Middle frontal gyrus (tissue), 1 donor: Measurements from ENCODE around the gene FARSA.
"Not testable (repeated sequence)": the region's sequence is repeated elsewhere in the genome, so short reads cannot be mapped to it uniquely, and the experiment has no call there.

Experiments used
- DNase-seq: peaks from one replicate; pipeline ENCODE4 v3.0.0-alpha.2; 2015; ENCODE audit warnings: low spot score; ENCODE audit errors: extremely low spot score

The FARSA gene

DNA sequence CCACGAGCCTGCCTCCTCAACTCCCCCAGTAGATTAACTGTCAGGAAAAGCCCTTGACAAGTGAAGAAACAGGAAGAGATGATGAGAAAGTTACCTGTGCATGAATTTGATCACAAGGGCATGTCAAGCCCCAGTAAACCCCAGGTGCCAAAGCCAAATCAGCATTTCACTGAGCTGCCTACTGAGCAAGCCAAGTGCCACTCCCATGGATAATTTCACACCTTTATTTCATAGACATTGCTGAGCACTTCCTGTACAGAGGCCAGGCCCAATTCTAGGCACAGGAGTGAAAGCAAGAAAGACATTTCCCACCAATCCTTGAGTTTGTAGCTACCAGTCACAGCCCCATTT is 21.1 kb upstream of the FARSA start:
- DNase-seq, result no peak

DNA sequence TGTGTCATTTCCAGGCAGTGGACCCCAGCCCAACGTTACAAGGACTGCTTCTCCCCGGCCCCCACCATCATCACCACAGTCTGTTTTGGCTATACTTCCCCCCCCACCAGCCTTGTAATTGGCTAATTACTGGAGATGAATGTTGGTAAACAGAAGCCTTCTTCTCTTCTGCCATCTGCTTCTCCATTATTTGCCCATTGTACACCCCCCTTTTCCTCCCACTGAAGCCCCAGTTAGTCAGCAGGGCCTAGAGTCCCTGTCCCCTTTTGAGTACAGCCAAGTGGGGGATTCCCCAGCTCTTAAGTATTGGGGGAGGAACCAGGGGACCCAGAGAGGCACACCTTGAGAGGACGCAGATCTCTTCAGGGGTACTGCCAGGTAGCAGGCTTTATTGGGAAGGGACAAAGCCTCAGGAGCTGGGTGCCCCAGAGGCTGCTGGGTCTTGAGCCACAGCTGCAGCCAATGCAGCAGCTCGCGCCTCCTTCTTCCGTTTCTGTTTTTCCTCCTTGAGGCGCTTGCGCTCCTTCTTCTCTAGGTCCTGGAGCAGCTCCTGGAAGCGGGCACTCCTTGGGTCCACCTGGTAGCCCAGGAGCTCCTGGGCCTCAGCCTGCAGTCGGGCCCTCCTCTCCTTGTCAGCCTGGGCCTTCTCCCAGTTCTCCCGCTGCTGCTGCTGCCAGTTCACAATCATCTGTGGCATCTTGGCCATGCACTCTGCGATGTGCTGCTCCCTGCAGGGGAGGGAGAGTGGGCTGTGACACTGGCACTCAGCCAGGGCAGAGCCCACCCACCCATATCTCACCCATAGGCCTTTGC is 20.5 kb upstream of the FARSA start:
- no peak for DNase-seq

DNA sequence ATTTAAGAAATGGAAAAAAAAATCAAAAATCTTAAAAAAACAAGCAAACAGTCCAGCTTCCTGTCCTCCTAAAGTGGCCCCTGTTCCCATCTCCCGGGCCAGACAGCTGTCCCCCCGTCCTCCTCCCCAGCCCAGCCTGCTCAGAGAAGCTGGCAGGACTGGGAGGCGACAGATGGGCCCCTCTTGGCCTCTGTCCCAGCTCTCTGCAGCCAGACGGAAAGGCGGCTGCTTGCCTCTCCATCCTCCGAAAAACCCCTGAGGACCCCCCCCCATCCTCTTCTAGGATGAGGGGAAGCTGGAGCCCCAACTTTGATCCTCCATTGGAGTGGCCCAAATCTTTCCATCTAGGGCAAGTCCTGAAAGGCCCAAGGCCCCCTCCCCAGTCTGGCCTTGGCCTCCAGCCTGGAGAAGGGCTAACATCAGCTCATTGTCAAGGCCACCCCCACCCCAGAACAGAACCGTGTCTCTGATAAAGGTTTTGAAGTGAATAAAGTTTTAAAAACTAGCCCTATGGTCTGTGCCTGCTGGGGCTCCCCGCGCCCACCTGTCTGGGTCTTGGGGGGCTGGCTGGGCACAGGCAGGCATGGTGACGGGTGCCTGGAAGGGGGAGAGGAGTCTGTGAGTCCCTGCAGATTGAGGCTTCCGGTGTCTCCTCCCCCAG is 19.8 kb upstream of the FARSA start:
- DNase-seq, result peak; percentile 15

DNA sequence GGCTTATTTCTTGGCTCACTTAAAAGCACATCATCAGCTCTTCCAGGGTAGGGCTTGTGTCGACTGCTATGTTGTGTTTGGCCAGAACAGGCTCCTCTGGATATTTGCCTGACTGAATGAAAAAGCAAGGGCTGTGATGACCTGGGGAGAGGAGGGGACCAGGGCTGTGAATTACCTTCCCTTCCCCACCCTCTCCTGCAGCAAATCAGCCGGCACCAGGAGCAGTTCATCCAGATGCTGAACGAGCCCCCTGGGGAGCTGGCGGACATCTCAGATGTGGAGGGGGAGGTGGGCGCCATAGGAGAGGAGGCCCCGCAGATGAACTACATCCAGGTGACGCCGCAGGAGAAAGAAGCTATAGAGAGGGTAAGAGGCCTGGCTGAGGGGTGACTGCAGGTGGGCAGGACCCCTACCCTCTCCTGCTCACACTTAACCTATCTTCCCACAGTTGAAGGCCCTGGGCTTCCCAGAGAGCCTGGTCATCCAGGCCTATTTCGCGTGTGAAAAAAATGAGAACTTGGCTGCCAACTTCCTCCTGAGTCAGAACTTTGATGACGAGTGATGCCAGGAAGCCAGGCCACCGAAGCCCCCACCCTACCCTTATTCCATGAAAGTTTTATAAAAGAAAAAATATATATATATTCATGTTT is 19.1 kb upstream of the FARSA start:
- DNase-seq, result no peak

DNA sequence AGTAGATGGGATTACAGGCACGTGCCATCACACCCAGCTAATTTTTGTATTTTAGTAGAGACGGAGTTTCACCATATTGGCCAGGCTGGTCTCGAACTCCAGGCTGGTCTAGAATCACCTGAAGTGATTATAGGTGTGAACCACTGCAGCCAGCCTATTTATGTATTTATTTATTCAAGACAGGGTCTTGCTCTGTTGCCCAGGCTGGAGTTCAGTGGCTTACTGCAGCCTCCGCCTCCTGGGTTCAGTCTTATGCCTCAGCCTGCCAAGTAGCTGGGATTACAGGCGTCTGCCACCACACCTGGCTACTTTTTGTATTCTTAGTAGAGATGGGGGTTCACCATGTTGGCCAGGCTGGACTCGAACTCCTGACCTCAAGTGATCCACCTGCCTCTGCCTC is 18.5 kb upstream of the FARSA start:
- not testable (repeated sequence) for DNase-seq

DNA sequence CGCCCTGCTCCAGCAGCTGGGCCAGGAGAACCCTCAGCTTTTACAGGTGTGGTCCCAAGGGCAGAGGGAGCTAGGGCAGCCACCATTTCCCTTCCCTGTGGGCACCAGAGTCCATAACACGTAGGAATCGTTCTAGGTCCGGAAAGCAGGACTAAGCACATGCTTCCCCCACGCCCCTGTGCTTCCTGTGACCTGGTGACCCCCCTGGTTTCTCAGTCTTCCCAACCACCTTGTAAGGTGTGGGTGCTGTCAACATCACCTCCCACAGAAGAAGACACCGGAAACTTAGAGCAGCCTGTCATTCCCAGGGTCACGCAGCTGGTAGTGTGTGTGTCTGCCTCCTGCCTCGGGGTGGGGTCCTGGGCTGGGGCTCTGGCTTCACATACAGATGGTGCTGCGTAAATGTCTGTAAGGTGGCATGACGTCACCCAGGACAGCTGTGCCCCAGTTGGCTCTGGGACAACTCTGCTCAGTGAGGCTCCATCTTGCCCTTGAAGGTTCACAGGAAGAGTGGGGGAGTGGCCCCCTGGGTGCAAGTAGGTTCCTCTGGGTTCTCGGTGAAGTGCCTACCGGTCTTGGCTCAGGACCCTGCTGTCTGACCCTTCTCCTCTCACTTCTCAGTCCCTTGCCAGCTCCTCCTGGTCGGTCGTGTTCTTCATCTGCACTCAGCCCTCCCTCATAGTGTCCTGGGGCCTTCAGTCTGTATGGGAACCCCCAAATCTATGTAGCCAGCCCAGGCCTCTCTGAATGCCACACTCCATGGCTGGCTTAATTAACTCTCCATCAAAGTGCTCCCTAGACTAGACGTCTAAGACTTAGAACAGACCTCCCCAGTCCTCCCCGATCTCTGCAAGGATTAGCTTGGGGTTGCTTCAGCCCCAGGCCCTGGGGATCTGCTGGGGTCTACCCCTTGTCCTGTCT is 16.1 kb upstream of the FARSA start:
- DNase-seq, result no peak

DNA sequence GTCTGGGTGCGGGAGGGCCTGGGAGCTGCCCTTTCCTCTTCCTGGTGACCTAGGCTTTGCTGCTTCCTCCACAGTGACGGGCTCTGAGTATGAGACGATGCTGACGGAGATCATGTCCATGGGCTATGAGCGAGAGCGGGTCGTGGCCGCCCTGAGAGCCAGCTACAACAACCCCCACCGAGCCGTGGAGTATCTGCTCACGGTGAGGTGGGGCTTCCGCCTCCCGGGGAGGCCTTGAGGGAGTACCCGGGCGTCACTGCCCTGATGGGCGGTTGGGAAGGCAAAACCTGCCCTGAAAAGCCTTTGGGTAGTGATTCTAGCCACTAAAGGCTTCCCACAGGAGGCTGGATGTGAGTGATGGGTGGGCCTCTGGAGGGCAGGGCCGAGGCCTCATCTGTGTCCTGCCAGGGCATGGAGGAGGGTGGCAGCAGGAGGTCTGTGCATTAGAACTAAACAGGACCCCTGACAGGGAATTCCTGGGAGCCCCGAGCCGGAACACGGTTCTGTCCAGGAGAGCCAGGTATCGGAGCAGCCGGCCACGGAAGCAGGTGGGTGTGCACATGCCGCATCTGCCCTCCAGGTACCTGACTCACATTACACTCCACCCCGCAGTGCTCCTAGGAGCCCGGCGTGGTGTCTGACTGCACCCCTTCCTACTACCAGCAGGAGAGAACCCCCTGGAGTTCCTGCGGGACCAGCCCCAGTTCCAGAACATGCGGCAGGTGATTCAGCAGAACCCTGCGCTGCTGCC is 15.3 kb upstream of the FARSA start:
- DNase-seq, result no peak

DNA sequence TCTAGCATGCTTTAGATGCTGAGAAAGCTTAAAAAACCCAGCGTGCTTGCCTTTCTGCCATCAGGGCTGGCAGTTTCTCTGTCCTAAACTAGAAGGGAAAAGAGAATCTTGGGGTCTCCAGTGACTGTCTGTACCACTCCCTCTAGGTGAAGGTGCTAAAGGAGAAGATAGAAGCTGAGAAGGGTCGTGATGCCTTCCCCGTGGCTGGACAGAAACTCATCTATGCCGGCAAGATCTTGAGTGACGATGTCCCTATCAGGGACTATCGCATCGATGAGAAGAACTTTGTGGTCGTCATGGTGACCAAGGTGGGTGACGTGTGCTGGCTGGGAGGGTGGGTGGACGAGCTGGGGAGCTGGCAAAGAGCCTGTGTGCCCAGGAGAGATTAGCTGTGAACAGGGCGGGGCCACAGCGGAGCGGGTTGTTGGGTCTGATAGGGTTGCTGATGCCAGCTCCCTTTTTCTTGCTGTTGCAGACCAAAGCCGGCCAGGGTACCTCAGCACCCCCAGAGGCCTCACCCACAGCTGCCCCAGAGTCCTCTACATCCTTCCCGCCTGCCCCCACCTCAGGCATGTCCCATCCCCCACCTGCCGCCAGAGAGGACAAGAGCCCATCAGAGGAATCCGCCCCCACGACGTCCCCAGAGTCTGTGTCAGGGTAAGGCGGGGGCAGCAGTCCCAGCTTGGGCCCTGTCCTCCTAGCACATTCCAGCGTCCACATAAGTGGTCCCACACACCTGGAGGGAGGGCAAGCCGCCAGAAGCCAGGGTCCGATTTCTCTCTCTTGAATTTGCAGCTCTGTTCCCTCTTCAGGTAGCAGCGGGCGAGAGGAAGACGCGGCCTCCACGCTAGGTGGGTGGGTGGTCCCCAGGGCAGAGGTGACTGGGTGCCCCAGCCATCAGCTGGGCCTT is 14.4 kb upstream of the FARSA start:
- DNase-seq, result no peak

DNA sequence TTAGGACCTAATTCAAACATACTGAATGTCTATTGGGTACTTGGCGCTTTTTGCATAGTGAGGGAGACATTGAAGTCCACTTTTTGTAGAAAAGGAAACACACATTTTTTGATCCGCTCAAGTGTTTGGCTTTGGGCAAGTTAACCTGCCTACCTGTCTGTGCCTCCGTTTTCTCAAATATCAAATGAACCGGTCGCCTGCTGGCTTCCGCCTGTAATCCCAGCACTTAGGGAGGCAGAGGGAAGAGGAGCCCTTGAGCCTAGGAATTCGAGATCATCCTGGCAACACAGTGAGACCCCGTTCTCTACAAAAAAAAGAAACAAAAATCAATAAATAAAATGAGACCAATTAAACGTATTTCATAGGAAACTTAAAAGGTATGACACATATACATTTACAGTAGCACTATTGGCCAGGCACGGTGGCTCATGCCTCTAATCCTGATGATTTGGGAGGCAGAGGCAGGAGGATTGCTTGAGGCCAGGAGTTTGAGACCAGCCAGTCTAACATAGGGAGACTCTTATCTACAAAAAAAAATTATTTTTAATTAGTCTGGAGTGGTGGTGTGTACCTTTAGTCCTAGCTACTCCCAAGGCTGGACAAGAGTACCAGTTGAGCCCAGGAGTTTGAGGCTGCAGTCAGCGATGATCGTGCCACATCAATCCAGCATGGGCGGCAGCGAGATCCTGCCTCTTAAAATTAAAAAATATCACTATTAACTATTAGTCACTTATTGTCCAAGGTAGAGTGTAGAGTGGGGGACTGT is 13.4 kb upstream of the FARSA start:
- no peak for DNase-seq

DNA sequence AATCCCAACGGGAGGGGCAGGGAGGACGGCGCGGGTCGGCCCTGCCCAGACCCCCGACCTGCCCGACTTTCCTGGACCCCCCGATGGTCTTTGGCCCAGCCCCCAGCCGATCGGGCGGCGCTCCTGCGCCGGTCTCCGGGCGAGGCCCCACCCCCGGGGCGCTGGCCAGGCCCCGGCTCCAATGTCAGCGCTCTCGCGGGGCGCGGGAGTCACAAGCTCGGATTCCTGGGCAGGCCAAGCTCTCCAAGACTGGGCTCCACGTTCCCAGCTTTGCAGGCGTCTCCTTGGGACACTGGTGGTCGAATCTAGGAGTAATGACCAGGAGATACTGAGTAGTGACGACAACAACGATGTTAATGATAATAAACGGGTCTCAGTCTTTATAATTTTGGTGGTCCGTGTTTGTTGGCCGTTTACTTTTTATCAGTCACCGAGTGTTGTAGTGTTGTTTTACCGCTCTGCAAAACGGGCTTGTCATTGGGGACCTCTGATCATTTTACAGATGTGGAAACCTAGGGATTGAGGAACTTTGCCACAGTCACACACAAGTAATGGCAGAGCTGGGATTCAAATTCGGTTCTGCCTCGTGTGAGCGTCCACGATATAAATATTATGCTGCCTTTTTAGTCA is 12.7 kb upstream of the FARSA start:
- no peak for DNase-seq

DNA sequence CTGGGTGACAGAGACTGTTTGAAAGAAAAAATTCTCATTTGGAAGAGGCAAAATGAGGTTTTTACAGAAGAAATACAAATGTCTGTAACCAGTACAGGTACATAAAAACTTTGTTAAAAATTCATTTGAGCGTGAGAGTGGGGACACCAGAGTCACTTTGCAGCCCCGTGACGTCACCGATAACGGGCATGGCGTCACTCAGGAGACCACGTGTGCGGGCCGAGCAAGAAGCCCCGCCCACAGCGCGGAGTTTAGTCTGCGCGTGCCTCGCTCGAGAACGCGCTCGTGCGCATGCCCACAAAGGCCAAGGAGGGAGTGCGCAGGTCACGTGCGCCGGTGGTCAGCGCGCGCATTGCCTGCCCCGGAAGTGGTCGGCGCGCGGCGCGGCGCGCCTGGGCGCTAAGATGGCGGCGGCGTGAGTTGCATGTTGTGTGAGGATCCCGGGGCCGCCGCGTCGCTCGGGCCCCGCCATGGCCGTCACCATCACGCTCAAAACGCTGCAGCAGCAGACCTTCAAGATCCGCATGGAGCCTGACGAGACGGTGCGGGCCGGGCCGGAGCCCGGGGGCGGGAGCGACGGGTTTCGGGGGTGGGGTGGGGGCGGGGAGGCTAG is 12.1 kb upstream of the FARSA start, which contains the start of gene RAD23A:
RAD23A (plus strand) TSS at position 384 of the 613 bp plus-strand sequence; CDS start at position 471, 87 bp downstream.
- DNase-seq, result peak; percentile 92

DNA sequence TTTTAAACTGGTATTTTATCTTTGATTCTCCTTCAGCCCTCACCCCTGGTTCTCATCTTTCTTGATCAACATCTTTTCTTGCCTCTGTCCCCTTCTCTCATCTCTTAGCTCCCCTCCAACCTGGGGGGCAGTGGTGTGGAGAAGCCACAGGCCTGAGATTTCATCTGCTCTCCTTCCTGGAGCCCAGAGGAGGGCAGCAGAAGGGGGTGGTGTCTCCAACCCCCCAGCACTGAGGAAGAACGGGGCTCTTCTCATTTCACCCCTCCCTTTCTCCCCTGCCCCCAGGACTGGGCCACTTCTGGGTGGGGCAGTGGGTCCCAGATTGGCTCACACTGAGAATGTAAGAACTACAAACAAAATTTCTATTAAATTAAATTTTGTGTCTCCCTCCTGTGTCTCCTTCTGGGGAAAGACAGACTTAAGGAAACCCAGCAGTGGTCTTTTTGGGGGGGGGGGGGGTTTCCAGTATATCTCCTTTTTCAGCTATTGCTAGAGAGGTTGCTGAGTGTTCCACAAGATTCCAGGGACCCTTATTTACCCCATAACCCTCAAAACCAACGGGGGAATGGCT is 10.7 kb upstream of the FARSA start:
- no peak for DNase-seq

DNA sequence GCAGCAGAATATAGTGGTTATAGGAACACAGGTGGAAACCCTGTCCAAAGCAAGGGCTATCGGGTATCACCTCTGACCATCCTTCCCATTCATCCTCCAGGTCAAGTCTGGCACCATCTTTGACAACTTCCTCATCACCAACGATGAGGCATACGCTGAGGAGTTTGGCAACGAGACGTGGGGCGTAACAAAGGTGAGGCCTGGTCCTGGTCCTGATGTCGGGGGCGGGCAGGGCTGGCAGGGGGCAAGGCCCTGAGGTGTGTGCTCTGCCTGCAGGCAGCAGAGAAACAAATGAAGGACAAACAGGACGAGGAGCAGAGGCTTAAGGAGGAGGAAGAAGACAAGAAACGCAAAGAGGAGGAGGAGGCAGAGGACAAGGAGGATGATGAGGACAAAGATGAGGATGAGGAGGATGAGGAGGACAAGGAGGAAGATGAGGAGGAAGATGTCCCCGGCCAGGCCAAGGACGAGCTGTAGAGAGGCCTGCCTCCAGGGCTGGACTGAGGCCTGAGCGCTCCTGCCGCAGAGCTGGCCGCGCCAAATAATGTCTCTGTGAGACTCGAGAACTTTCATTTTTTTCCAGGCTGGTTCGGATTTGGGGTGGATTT is 10.0 kb upstream of the FARSA start:
- DNase-seq, result no peak

DNA sequence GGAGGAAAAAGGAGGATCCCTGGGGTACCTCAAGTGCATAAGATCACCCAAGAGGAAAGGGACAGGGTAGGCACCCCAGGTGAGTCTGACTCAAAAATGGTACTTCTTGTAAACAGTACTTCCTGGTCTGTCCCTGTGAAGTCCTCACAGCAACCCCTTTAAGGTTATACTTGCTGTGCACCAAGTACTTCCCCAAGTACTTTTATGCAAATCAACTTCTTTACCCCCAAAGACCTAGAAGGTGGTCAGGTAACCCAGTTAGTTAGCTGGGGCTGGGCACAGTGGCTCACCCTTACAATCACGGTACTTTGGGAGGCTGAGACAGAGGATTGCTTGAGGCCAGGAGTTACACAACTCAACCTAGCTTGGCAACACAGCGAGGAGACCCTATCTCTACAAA is 7.4 kb upstream of the FARSA start:
- DNase-seq, result no peak

DNA sequence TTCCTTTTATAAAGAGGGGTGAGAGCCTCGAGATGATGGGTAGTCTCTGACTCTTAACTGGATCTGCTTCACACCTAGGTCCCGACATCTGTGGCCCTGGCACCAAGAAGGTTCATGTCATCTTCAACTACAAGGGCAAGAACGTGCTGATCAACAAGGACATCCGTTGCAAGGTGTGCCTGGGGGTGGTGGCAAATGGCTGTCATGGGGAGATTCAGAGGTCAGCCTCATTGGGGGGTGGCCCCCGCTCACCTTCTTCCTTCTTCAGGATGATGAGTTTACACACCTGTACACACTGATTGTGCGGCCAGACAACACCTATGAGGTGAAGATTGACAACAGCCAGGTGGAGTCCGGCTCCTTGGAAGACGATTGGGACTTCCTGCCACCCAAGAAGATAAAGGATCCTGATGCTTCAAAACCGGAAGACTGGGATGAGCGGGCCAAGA is 6.5 kb upstream of the FARSA start:
- DNase-seq, result no peak

DNA sequence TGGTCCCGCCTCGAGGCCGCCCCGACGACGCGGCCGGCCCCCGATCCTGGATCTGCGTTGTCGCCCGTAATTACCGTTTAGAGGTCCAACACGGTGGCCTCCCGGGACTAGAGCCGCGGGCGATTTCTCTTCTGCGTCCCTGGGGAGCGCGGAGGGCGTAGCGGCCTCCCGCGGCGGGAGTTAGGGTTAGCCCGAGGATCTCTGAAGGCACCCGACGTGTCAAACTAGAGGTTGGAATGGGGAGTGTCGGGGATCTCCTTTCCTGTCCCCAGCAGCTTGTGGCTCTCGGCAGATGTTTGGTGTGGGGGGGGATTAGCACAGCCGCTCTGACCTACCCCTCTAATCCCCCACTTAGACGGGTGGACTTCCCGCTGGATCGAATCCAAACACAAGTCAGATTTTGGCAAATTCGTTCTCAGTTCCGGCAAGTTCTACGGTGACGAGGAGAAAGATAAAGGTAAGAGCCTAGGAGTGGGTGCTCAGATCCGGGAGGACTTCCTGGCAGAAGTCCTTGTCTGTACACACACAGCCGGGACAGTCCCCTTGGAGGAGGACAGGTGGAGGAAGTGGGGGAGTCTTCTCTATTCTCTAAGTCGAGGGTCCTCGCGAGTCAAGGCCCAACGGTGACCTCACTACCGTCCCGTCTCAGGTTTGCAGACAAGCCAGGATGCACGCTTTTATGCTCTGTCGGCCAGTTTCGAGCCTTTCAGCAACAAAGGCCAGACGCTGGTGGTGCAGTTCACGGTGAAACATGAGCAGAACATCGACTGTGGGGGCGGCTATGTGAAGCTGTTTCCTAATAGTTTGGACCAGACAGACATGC is 5.5 kb upstream of the FARSA start:
- DNase-seq, result no peak
